ENCODE data around the gene RRAS2.
"Not testable (repeated sequence)": the region's sequence is repeated elsewhere in the genome, so short reads cannot be mapped to it uniquely, and the experiment has no call there.

- TF ChIP-seq MXD4 (CRISPR knock-in tag; IDR thresholded peaks at IDR 0.05; ENCODE audit: borderline replicate concordance); ZNF423 (CRISPR knock-in tag; IDR thresholded peaks at IDR 0.05); ZMAT4 (CRISPR knock-in tag; IDR thresholded peaks at IDR 0.05); CTCF (IDR thresholded peaks at IDR 0.05); FOXP1 (CRISPR knock-in tag; IDR thresholded peaks at IDR 0.05; ENCODE audit: borderline replicate concordance); ZNF263 (CRISPR knock-in tag; IDR thresholded peaks at IDR 0.05; ENCODE audit: low read depth); MYBL2 (CRISPR knock-in tag; IDR thresholded peaks at IDR 0.05); CREM (CRISPR knock-in tag; IDR thresholded peaks at IDR 0.05); IRF1 (CRISPR knock-in tag; IDR thresholded peaks at IDR 0.05); MAX (CRISPR knock-in tag; IDR thresholded peaks at IDR 0.05); ZNF232 (CRISPR knock-in tag; IDR thresholded peaks at IDR 0.05); TEAD4 (CRISPR knock-in tag; IDR thresholded peaks at IDR 0.05); NFYB (CRISPR knock-in tag; conservative IDR thresholded peaks at IDR 0.05; ENCODE audit: low read depth): not testable (repeated sequence)
- peak; percentile 25; the same call in 1 of the 2 replicates for TF ChIP-seq ZNF121 (CRISPR knock-in tag; IDR thresholded peaks at IDR 0.05)
Observed at GRCh38 chr11:14403528-14403927, 44.5 kb upstream of the RRAS2 start.

Measured in WTC11 (cell line).